GM19324 (cell line): ENCODE measurements around the gene UBE2S.

Source experiments
- ATAC-seq: cut with Tn5 transposase; IDR thresholded peaks from one replicate; pipeline ENCODE4 v1.9.1; 2021; ENCODE audit warnings: mild to moderate bottlenecking, moderate library complexity; ENCODE audit not compliant: unreplicated experiment, low FRiP score

Gene UBE2S

DNA sequence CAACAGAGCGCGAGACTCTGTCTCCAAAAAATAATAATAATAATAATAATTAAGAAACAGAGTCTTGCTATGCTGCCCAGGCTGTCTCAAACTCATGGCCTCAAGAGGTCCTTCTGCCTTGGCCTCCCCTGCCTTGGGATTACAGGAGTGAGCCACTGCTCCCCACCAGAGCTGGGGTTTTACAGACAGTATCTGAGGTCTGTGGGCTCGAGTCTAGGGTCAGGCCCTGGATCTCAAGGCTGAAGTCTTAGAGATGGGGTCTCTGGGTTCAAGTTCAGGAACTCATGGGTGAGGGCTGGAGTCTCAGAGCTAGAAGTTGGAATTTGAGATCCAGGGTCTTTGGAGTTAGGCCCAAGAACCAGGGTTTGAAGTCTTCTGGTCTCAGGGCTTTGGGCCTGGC, 40.8 kb downstream of the UBE2S start:
- ATAC-seq: no peak

DNA sequence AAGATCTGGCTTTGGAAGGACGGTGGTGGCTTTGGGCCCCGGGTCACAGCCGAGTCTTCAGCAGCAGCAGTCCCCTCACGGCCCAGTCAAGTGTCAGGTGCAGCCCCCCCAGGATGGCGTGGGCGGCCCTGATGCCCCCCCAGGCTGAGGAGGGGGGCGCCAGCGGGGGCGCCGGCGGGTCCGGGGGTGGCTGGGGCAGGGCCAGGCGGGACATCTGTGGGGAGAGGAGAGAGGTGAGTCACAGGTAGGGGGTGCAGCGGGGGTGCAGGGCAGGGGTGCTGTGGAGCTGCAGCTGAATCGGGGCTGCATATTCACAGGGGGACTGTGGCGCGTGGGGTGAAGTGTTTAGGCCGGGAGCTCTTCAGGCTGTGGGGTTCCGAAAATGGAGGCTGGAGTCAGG, 41.6 kb downstream of the UBE2S start:
- ATAC-seq: no peak

DNA sequence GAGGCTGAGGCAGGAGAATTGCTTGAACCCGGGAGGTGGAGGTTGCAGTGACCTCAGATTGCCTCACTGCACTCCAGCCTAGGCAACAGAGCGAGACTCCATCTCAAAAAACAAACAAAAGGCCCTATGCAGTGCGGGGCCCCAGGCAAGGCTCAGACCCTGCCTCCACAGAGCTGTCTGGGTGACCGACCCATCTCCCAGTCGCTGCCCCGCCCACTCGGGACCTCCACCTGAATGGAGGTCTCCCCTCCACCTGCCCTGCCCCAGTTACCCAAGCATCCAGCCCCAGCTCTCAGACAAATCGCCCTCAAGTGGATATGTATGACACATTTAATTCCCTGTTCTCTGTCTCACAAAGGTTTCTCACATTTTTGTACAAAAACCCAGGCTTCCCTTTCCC, 42.3 kb downstream of the UBE2S start:
- no peak for ATAC-seq

DNA sequence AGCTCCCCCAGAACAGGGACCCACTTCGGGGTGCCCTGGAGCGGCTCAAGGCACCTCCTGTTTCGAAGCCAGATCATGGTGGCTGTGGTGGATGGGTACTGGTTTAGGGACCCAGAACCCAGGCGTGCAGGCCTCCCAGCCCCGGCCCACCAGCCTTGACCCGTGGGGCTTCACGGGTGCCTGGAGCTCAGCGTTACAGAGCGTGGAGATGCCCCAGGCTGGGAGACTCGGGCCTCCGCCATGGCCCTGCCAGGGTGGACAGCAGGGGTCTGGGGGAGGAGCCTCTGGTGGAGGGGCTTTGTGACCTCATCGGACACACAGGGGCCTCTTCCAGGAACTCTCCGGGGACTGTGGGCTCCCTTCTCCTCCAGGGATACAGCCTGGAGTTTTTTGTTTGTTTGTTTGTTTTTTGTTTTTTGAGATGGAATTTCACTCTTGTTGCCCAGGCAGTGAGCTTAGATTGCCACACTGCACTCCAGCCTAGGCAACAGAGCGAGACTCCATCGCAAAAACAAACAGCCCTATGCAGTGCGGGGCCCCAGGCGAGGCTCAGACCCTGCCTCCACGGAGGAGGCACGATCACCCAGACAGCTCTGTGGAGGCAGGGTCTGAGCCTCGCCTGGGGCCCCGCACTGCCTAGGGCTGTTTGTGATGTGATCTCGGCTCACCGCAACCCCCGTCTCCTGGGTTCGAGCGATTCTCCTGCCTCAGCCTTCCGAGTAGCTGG, 44.4 kb downstream of the UBE2S start, which contains the start of gene GARIN5B:
Gene GARIN5B, minus strand, starts transcription at position 271 of the 727 bp plus-strand sequence. Its CDS starts 194 bp downstream, at position 77.
- ATAC-seq: no peak

DNA sequence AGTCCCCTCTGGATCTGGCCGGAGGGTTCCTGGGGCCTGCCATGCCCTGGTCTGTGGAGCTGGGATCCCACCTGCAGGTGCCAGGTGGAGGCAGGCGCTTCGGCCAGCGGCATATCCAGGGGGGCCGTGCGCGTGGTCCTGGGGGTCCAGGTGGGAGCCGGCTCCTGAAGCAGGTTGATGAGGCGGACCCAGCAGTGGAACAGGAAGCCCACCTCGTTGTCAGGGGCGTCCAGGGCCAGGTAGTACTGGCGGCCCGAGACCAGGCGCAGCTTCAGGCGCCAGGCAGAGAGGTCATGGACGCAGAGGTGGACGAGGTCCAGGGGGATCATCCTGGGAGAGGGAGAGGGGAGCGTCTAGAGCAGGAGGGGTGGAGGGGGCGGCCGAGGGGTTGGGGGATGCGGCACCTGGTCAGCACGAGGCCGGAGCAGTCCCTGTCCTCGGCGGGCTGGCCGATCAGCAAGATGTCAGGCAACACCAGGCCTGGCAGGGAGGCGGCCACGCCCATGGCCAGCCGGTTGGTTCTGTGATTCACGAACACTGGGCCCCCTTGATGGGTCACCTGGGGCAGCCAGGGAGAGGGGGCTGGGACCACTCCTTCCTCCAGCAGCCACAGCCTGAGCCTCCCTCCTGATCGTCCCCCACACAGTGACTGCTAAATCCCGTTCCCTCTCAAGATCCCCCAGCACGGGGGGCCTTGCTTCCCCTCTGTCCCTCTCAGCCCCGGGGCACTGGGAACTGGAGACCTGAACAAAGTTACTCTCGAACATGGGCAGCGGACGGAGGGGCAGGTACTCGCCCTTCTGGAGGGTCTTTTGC, 45.2 kb downstream of the UBE2S start:
- ATAC-seq: no peak

DNA sequence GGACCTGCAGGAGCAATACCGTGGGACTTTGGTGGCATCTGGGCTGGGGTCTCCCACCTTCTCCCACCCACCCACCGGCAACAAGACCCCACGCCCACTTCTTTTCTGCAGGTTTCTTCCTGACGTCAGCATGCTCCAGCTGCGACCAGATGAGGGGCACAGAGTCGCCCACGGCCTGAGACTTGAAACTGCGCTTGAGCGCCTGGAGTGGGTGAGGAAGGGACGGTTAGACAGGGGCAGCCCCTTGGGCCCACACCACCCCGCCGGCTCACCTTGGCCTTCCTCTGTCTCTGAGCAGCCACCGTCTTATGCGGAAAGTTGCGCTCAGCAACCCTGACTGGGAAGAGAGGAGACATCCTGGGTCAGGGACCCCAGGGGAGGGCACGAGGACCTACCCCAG, 46.7 kb downstream of the UBE2S start:
- no peak for ATAC-seq

DNA sequence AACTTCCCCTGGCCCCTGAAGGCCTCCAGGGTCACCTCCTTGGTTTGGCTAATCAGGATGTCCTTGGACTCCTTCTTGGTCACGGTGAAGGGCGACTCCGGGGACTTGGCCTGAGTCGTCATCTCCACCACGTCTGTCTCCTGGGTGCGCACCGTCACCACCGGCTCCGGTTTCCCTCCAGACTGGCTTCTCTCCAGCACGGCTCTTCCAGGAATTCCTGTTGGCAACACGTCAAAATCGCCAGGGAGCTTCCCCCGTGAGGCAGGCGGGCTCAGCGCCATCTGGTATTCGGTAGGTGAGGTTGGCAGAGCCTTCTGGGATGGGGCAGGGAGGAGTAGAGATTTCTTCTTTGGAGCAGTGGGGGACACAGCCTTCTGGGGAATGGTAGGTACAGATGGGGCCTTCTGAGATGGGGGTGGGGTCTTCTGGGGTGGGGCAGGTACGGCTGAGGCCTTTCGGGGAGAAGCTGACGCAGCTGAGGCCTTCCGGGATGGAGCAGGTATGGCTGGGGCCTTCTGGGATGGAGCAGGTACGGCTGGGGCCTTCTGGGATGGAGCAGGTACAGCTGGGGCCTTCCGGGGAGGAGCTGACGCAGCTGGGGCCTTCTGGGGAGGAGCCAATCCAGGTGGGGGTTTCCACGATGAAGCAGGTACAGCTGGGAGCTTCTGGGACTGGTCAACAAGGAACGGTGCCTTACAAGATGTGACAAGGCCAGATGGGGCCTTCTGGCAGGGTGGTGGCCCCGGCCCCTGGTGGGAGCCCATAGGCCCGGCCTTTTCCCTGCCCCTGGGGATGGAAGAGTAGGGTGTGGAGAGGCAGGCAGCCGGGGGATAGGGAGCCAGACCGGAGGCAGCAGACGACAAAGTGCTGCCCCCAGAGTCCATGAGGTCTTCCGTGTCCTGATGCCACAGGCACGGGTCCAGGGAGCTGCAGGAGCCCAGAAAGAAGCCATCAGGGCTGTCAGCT, 48.4 kb downstream of the UBE2S start:
- no peak for ATAC-seq

DNA sequence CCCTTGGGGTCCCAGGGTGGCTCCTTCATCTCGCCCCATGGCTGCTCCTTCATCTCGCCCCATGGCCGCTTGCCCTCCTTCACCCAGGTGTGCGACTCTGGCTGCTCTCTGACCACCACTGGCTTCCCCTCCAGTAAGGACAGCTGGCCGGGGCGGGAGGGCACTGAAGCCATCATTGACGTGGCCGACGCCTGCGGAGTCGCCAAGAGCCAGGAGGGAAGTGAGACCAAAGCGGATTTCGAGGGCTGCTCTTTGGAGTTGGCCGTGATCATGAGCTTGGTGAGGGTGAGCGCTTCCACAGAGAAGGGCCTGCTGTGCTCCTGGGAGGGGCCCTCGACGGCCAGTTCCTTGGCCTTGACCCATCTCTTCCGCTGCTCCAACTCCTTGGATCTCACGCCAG, 49.1 kb downstream of the UBE2S start:
- no peak for ATAC-seq

DNA sequence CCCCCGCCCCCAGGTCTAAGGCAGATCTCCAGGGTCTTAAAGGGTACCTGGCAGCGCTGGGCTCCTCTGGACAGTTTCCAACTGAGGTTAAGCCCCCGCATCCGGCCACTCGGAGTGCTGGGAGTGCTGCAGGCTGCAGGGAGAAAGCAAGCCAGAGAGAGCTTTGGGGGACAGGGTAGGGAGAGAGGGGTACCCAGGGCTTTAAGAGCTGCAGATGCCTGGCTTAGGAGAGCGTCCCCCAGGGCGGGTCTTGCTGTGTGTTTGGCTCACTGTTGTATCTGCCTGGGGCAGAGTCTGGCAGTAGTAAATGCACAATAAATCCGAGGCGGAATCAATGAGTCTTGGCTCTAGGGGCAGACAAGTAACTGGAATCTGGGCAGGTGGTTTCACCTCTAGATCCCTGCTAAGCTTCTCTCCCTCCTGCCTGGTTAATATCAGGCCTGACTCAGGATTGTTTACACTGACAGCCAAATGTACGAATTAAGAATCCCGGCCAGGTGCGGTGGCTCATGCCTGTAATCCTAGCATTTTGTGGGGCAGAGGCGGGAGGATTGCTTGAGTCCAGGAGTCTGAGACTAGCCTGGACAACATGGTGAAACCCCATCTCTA, 52.3 kb downstream of the UBE2S start:
- no peak for ATAC-seq

DNA sequence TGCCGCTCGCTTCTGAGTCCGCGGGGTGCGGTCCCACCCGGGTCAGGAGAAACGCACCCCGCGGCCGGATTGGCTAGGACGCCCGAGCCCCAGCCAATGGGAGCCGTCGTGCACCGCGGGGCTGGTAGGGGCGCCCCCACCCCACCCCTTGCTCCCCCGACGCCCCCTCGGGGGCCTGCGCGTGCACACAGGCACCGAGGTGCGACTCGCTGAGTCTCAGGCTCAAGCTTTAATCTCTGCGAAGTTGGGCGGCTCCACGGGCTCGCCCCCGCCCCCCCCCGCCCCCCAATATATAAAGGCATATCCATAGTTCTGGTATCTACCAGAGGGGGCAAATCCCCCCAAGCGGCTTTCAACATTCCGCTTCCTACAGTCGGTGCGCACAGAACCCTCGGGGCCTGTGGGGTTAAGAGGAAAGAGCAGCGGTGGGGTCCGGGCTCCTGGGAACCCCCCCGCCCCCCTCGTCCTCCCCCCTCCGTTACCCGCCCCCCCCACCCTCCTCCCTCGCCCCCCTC, 52.8 kb downstream of the UBE2S start, which contains the start of gene COX6B2:
Gene COX6B2, minus strand, starts transcription at position 22 of the 515 bp plus-strand sequence. CDS start 198 bp downstream, outside the sequence.
- no peak for ATAC-seq

DNA sequence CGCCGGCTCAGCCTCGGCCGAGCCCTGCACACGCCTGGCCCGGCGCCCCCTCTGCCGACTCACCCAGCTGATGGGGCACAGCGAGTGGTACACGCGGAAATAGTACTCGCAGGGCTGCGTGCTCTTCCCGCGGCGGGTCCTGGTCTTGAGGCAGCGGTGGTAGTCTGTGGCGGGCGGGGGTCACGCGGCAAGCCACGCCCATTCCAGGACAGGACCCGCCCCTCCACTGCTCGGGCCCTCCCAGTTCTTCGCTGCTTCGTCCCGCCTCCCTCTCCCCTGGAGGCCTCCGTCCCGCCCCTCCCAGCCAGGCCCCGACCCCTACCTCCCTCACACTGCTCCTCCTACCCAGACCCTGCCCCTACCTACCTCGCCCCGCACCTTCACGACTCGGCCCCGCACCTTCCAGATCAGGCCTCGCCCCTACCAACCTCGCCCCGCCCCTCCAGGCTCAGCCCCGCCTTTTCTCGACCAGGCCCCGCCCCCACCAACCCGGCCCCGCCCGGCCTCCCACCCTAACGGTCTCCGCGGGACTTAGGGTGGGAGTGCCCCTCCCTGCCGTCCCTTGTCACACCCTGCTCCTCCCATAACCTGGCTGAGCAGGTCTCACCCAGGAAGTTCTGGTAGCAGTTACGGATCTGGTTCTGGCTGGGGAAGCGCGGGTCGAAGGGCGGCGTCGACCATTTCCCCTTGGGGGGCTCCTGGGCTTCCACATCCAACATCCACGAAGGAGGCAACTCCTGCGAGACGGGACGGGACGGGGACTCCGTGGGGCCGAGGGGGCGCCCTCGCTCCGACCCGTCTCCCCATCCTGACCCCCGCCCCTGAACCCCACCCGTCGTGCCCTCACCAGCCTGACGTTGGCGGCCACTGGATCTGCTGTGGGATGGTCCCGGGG, 53.5 kb downstream of the UBE2S start:
- ATAC-seq: no peak

DNA sequence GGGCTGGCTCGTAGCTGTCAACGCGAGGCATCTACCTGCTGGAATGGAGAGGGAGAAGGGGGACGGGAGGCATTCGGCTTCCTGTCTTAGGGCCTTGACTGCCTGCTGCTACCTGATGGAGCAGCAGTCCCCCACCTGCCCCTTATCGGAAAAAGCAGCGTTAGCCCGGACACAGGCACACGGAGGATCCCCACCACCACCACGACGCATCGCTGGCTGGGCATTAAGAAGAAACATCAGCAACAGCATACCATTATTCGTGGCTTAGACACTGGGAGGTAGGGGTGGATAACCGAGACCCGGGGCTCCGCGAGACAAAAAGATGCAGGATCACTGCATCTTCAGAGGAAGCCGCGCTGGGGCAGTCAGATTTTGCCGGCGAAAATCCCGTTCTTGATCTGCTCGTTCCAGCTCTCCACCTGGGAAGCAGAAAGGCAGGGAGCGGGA, 54.2 kb downstream of the UBE2S start:
- no peak for ATAC-seq

DNA sequence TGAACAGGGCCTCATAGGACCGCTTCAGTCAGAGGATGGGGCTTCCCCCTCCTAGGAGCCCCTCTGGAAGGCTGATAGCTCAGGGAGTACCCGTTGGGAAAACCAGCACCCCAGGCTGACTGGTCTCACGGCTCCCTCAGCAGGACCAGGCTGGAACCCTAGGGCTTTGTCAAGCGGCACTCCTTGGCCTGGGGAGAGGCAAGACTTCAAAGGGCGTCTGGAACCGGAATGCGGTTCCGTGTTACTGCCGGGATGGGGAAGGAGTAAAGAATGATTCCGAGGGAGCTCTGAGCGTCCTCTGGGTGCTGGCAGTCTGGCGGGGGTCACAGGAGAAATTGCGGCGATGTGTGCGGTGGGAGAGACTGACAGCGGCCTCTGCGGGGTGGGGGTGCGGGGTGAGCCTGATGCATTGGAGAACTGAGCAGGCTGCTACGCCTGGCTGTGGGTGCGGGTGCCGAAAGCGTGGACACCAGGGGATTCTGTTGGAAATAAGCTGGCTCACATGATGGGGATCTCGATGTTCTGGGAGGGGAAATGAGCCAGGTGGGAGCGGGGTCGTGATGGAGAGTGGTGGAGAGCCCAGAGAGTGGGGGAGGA, 54.9 kb downstream of the UBE2S start:
- no peak for ATAC-seq

DNA sequence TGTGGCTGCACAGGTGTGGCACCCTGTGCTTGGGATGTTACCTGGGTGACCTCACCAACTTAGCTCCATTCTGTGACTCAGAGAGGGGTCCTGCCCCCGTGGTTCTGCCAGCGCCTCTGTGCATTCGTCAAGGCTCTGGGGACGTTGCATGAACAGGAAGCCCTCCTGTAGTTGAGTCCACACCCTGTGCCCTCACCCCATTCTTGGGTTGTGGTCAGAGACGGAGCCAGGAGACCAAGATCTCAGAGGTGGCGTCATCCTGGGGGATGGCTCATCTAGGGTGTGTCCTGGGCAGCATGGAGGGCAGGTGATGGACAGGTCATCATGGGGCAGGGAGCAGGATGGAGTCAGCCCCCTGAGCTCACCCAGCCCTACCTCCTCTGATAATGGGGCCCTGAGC, 55.5 kb downstream of the UBE2S start:
- ATAC-seq: no peak

DNA sequence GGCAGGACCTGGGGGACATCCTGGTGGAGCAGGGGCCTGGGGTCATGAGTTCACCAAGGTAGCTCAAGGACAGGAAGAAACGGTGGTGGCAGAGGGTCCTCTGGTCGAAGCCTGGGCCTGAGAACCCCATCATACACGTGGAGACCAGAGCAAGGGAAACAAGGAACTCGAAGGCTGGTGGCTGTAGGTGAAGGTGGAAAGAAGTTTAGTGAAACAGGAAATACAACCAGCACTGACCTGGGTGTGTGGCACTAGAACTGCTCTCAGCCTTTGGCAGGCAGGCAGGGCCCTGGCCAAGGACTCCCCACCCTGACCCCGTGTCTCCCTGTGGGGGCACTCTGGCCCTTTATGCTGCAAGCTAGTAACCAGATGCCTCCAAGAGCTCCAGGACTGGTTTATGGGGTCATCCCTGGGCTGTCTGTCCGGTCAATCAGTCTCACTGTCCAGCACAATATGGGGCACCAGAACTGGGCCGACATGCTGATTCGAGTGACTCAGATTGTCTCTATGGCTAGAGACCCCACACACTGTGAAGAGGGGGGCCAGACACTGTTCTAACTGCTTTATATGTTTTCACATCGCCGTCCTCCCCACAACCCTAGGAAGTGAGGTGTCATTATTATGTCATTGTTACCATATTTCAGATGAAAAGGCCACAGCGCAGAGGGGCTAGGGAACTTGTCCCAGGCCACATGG, 56.8 kb downstream of the UBE2S start:
- no peak for ATAC-seq
